A549 (cell line): Measurements from ENCODE around the gene HOXA5.

ENCODE experiments used
- FOSL2 ChIP-seq, 2 experiments: fragments of 450-650 bp in 1 of 2; fragments of >200 bp in 1 of 2; sonication (Bioruptor Twin) in 1 of 2; formaldehyde crosslinking; IDR thresholded peaks; 2 replicates each; pipeline versions ENCODE4 v1.5.0 to v1.6.1; 2016 to 2020; ENCODE audit warnings: mild to moderate bottlenecking in 1 of 2, moderate library complexity in 1 of 2
- JUNB ChIP-seq: fragments of >200 bp; sonication (Bioruptor Twin); formaldehyde crosslinking; IDR thresholded peaks from 2 replicates; pipeline ENCODE4 v1.6.1; 2016
- TF ChIP-seq, protein P1 (sequence below): fragments of 450-650 bp; IDR thresholded peaks from 2 replicates; pipeline ENCODE4 v1.6.1; 2014; ENCODE audit warnings: antibody characterized with exemption

DNA sequence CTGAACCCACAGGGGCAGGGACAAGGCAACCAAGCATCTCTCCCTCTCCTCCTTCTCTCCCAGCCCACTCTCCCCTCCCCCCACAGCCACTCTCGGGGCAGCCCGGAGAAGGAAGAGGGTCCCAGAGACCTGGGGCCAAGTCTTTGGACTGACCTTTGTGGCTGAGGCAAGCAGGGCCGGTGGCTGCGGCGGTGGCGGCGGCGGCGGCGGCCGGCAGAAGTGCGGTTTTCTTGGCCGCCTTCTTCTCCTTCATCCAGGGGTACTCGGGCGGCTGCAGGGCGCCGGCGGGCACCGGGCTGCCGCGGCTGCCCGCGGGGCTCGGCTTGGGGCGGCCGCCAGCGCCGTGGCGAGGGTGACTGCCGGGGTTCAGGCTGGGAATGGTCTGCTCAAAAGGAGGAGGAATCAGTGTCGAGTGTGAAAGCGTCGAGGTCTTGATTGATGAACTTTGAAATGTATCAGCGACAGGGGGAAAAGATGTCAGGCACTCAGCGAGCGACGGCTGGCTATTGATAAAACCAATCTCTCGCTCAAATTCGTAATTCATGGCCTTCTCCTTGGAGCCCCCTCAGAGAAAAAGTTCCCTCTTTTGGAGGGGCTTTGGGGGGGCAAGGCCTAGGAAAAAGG is 41.4 kb downstream of the HOXA5 start:
- TF ChIP-seq, protein P1, sequence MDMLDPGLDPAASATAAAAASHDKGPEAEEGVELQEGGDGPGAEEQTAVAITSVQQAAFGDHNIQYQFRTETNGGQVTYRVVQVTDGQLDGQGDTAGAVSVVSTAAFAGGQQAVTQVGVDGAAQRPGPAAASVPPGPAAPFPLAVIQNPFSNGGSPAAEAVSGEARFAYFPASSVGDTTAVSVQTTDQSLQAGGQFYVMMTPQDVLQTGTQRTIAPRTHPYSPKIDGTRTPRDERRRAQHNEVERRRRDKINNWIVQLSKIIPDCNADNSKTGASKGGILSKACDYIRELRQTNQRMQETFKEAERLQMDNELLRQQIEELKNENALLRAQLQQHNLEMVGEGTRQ, result no peak
- TF ChIP-seq JUNB (no peak), FOSL2 (IDR thresholded peaks at IDR 0.05) (no peak), FOSL2 (CRISPR knock-in tag; IDR thresholded peaks at IDR 0.05) (no peak)
